Measurements from ENCODE around the gene CERS3.
"Not testable (repeated sequence)": the region's sequence is repeated elsewhere in the genome, so short reads cannot be mapped to it uniquely, and the experiment has no call there.

Gene CERS3

GRCh38 chr15:100464888-100465287 lies 63.9 kb downstream of the CERS3 start:
- no peak for DNase-seq (ENCODE audit: low read depth, low spot score)

DNA sequence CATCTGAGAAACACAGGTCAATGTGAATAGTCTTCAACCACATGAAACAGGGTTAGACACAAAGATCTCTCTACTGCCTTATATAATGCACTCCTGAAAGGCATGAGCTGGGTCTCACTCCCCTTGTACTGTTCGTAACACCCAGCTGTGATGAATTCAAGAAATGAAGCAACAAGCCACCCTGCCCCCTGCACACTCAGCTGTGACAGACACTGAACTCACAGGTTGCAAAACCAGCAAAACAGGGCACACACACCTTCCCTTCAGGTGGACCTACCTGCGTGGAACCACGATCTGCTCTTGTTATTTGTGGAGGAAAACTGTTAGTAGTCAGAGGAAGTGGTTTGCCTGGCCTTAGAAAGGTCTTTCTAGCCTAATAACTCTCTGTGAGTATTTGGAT lies 64.5 kb downstream of the CERS3 start:
- no peak for DNase-seq (ENCODE audit: low read depth, low spot score)

- DNase-seq (ENCODE audit: low read depth, low spot score), result no peak
Observed at GRCh38 chr15:100463515-100463914, 65.2 kb downstream of the CERS3 start.

GRCh38 chr15:100461049-100461448 lies 67.7 kb downstream of the CERS3 start:
- DNase-seq (ENCODE audit: low read depth, low spot score), result no peak

DNA sequence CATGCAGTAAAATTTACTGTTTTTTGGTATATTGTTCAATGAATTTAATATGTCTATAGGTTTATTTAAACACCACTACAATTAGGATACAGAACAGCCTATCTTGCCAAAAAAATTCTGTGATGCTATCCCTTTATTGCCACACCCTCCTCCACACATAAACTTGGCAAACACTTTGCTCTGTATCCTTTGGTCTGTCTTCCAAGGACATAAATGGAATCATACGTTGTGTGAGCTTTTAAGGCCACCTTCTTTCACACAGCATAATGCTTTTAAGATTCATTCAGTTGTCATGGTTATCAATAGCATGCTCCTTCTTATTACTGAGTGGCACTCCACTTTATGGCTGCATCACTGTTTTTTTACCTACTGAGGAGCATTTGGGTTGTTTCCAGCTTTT lies 71.5 kb downstream of the CERS3 start:
- no peak for DNase-seq (ENCODE audit: low read depth, low spot score)

DNA sequence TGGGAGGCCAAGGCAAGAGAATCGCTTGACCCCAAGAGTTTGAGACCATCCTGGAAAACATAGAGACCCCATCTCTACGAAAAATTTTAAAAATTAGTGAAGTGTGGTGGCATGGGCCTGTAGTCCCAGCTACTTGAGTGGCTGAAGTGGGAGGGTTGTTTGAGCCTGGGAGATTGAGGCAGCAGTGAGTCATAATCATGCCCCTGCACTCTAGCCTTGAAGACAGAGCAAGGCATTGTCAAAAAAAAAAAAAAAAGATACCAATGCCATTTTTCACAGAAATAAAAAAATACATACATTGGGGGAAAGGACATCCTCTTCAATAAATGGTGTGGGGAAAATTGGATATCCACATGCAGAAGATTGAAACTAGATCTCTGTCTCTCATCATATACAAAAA lies 74.6 kb downstream of the CERS3 start:
- no peak for DNase-seq (ENCODE audit: low read depth, low spot score)

- no peak for DNase-seq (ENCODE audit: low read depth, low spot score)
Observed at GRCh38 chr15:100448481-100448880, 80.3 kb downstream of the CERS3 start.

GRCh38 chr15:100441063-100441462 lies 87.7 kb downstream of the CERS3 start:
- not testable (repeated sequence) for DNase-seq (ENCODE audit: low read depth, low spot score)

DNA sequence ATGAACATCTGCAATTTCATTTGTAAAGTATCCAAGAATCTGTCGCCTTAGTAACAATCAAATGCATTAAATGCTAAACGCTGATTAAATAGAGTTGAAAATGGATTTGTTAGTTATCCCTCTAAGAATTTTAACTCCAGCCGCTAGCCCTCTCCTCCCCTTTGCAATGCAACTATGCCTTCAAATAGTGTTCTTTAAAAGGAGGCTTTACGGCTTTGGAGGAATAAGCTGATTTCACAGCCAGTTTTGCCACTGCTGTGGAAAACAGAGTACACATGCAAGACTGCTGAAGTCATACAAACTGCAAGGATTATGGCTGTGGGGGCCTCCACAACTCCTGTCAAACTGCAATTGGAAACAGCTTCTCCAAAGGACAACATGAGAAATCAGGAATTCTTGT lies 89.2 kb downstream of the CERS3 start:
- no peak for DNase-seq (ENCODE audit: low read depth, low spot score)

GRCh38 chr15:100438570-100438969 lies 90.2 kb downstream of the CERS3 start:
- DNase-seq (ENCODE audit: low read depth, low spot score), result peak; percentile 6

DNA sequence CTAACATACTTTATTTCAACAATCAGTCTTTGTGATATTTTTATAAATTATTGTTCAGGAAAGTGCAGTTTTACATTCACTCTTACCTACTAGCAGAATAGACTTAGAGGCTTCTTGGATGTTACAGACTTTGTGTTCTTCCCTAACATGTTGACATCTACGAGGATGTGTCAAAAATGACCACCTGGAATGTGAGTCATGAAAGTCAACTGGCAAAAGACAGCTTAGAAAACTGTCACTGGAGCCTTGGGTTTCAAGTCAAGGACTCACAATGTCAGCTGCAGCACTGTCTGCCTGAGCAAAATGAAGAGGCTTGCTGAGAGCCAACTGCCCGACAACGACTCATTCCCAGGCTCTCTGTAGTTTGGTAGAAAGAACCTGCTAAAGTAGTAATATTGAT lies 91.5 kb downstream of the CERS3 start:
- DNase-seq (ENCODE audit: low read depth, low spot score), result no peak

GRCh38 chr15:100434561-100434960 lies 94.2 kb downstream of the CERS3 start:
- no peak for DNase-seq (ENCODE audit: low read depth, low spot score)

GRCh38 chr15:100434038-100434437 lies 94.7 kb downstream of the CERS3 start:
- DNase-seq (ENCODE audit: low read depth, low spot score), result no peak

DNA sequence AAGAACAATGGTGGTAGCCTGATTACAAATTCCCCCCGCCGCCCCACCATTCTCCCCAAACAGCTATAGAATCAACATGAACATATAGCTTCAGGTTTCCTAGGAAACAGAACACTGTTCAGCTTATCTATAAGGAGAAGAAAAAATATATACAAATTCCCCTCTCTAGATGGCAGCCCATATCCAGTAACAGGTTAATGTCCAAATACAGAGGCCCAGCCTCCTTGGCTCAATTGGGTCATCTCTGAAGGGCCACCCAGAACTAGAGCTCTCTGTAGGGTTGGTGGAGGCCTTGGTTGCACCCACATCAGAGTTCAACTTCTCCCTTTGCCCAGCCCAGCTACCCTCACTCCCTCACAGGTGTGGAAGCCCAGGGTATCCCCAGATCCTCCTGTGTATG lies 95.4 kb downstream of the CERS3 start:
- DNase-seq (ENCODE audit: low read depth, low spot score), result no peak

DNA sequence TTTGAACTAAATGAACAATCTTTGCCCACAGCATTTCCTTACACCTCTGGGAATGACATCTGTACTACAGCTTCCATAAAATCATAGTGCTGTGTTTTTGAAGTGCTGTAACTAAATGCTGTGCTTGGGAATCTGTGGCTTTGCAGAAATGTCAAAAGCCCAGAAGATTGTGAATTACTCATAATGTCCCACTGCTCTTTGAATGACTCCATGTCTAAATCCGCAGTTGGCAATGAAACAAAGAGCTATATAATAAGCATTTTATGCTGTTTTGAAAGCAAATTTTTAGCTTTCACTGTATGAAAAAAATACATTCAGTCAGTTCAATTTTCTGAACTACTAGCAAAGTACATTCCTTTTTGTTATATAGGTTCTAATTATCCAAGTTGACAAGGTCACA lies 98.3 kb downstream of the CERS3 start:
- no peak for DNase-seq (ENCODE audit: low read depth, low spot score)

DNA sequence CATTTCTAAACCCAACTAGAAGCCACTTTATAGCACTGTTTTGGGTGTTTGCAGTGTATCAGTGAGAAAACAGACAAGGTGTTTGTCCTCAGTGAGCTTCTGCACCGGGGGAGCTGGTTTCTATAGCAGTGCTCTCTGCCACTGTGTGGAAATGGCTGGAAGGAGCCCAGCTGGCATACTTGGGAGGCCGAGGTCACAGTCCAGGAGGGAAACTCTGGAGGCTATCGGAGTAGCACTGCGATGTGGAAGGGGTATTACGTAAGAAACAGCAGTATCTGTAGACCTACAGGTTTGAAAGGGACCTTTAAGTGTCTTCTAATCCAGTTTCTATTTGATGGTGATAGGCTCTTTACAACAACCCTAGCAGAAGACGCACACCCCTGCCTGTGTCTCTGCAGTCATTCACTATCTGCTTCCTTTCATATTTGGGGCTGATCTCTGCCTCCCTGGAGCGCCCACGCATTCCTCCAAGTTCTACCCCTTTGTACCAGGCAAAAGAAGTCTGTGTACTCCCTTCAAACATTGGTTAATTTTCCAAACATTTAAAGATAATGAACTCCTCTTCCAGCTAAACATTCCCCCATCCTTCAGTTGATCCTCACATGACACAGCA lies 99.5 kb downstream of the CERS3 start:
- DNase-seq (ENCODE audit: low read depth, low spot score), result no peak

- no peak for DNase-seq (ENCODE audit: low read depth, low spot score)
Observed at GRCh38 chr15:100426937-100427336, 101.8 kb downstream of the CERS3 start.

GRCh38 chr15:100405179-100405578 lies 123.6 kb downstream of the CERS3 start:
- no peak for DNase-seq (ENCODE audit: low read depth, low spot score)

DNA sequence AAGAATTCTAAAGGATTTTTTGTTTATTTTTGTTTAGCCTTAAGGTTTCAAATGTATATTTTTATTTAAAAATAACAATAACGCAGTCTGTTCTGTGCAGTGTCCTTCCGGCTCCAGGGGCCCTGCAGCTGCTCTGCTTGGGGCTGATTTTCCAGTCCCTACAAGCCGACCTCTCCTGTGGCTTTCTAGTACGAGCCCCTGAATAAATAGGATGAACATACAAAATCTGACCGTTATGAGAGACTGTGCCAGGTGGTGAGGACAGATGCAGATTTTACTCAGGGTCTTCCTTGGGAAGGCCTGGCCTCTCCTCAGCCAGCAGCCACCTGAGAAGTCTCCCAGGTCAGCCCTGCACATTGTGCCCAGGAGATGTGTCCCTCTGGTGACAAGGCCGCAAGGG lies 127.8 kb downstream of the CERS3 start:
- no peak for DNase-seq (ENCODE audit: low read depth, low spot score)

- DNase-seq (ENCODE audit: low read depth, low spot score), result no peak
Observed at GRCh38 chr15:100394736-100395440, 133.9 kb downstream of the CERS3 start.

GRCh38 chr15:100393008-100393407 lies 135.7 kb downstream of the CERS3 start:
- DNase-seq (ENCODE audit: low read depth, low spot score), result no peak

- DNase-seq (ENCODE audit: low read depth, low spot score), result no peak
Observed at GRCh38 chr15:100385300-100386050, 143.3 kb downstream of the CERS3 start.

DNA sequence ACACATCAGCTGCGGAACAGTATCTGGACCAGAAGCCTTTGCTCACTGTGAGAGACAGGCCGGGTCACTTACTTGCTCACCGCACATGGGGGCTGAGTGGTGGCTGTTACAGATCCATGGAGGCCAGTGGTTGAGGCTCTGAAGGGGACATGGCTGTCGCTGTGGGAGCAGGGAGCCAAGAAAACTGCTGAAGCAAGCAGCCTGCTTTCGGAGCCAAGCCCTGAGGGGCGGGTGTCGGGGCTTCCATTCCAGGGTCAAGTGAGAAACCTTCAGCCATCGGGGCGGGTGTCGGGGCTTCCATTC lies 144.7 kb downstream of the CERS3 start:
- no peak for DNase-seq (ENCODE audit: low read depth, low spot score)

Measured in activated naive CD8-positive, alpha-beta T cell treated with anti-CD3 and anti-CD28 coated beads, Interleukin-2, amount 50 U/mL, for 16 hours (primary cell).